ENCODE measurements around the gene ITPKC.

Gene ITPKC

DNA sequence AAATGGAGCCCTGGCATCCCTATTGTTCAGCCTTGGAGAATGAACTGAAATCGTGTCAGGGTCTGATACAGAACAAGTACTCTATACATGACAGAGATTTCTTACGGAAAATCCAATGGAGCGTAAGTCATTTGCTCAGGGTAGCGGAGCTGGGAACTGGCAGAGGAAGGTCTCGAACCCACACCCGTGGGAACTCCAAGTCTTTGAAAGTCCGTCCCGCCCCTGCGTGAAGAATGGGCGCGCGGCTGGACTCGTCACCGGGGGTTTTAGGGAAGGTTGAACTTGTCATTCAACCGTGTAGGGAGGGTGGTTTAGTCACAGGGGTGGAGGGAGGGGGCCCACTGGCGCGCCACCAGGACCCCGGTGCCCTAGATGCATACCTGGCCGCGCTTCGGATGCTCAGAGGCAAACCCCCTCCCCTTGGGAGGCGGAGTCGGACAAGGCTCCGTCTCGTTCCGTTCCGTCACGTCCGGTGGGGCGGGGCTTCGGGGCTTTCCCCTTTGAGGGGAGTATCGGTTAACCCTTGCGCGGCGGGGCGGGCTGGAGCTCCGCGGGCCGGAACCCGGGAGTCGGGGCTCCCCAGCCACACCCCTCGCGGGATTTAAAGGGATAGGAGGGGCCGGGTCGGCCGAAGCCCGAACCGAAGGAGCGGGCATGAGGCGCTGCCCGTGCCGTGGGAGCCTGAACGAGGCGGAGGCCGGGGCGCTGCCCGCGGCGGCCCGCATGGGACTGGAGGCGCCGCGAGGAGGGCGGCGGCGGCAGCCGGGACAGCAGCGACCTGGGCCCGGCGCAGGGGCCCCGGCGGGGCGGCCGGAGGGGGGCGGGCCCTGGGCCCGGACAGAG is at the start of gene ITPKC, which contains the start of gene COQ8B:
Gene ITPKC (plus strand): TSS at position 631 of the 843 bp plus-strand sequence. CDS start 24 bp downstream, at position 655.
Gene COQ8B (minus strand): TSS at position 405 of the 843 bp plus-strand sequence. CDS start 2,254 bp downstream, outside the sequence.
- peak; percentile 98 for DNase-seq

DNA sequence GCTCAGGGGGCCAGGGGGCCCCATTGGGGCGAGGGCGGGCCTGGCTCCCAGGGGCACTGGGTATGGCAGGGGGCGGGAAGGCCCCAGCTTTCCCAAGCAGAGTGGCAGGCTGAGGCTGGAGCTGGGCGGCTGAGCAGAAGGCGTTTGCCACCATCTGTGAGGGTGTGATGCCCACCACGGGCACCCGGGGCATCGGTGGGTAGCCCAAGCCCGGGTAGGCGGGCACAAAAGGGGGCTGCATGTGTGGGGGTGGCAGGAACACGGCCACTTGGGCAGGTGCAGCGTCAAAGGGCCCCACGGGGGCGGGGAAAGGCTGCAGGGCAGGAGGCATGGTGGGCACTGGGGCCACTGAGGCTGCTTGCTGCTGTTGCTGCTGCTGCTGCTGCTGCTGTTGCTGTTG is 49.3 kb upstream of the ITPKC start:
- no peak for DNase-seq

DNA sequence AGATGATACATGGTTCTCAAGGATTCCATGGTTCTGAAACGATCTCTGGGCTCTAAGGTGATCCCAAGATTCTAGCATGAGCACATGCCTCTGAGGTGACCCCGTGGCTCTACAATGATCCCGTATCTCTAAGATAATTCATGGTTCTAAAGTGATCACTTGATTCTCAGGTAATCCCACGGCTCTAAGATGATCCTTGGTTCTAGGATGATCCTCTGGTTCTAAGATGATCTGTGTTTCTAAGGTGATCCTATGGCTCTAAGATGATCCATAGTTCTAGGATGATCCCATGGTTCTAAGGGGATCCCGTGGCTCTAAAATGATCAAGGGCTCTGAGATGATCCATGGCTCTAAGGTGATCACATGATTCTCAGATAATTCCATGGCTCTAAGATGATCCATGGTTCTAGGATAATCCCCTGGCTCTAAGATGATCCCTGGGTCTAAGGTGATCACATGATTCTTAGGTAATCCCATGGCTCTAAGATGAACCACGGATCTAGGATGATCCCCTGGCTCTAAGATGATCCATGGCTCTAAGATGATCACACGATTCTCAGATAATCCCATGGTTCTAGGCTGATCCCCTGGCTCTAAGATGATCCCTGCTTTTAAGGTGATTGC is 47.8 kb upstream of the ITPKC start:
- no peak for DNase-seq

DNA sequence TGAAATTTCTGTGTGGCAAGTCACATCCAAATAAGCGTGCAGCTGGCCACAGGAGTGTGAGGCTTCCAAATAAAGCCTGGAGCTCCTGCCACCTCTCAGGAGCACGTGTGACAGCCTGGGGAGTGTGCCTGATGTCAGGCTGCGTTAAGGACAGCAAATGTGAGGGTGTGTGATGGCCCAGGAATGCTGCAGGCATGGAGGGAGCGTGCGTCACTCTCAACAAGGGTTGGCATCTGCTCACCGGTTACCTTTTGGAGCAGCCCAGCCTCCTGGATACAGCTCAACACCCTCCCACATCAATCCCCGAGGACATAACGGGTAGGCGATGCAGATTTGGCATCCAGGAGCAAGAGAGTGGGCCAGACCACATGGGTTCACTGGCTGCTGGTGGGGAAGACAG is 45.5 kb upstream of the ITPKC start:
- no peak for DNase-seq

DNA sequence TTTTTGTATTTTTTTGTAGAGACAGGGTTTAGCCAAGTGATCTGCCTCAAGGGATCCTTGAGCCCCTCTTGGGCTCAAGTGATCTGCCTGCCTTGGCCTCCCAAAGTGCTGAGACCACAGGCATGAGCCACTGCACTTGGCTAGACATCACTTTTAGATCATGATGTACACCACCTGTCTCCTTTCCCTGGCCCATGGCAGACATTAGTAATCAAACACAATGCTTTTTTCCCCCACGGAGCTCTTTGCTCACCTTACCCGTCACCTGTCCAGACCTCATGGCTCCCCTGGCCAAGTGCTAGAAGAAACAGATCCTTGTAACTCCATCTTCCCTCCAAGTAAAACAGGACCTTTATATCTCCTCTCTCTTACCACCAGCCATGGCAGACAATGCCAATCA is 44.9 kb upstream of the ITPKC start:
- no peak for DNase-seq

DNA sequence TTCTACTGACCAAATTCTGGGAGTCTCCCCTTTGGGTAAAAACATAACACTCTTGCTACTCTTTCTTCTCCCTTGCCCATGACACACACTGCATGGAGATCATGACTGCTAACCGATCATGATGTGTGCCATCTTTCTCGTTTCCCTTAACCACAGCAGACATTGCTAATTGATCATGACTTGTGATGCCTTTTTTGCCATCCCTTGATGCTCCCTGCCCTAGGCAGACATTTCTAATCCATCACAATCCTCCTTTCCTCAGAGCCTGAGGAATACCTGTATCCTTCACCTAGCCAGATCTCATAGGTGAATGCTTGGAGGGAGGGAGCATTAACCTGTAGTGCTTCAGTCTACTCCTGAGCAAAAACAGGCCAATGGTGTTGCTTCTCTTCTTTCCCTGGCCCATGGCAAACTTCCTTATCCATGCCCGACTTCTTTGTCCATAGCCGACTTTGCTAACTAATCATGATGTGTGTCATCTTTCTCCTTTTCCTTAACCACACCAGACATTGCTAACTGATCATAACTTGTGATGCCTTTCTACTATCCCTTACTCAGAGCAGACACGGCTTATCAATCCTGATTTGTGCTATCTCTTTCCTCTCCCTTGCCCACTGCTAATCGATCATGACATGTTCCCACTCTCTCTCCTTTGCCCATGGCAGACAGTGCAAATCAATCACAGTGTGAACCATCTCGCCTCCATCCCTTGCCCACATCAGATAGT is 44.2 kb upstream of the ITPKC start:
- no peak for DNase-seq

DNA sequence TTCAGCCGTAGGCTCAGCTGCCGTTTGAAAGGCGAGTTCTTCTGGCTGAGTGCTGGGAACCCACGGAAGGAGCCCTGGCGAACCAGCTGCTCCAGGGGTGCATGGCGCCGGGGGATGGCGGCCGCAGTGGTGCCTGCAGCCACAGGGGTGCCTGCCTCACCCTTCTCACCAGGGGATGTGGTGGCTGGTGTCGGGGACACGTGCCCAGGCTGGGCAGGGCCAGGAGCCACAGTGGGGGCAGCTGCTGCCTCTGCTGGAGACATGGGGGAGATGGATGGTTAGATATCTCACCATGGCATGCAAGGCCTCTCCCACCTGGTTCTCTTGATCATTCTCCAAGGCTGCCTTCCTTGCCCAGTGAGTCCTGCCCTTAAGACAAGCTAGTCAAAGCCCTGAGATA is 43.5 kb upstream of the ITPKC start:
- no peak for DNase-seq

DNA sequence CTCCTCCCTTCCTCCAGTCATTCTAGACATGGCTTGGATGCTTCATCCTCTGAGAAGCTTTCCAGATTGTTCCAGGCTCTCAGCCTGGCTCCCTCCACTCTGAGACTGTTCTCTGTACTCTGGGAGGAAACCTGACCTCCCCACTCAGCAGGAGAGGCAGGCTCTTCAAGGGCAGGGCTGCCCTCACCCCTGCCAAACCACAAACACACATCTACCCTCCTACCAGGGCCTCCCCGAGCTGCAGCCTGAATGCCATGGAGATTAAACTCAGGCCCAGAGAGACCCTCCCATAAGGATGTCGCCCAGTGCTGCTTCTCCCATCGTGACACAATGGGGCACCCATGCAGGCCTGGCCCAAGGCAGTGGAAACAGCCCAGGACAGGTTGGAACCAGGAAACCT is 42.6 kb upstream of the ITPKC start:
- DNase-seq = no peak

DNA sequence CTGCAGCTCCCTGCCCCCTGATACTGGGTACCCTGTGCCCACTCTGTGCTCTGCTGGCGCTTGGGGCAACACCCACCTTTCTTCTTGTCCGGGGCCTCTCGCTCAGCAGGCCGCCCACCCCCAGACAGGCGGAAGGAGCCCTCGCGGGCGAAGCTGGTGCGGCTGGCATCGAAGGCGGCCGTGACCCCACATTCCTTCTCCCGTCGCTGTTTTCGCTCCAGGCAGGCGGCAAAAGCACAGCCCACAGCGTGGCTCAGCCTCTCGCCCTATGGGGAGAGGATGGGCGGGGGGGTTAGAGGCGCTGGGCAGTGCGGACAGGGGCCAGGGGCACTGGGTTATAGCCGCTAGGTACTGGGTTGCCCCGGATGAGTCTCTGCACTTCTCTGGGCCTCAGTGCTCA is 39.8 kb upstream of the ITPKC start:
- DNase-seq = no peak

DNA sequence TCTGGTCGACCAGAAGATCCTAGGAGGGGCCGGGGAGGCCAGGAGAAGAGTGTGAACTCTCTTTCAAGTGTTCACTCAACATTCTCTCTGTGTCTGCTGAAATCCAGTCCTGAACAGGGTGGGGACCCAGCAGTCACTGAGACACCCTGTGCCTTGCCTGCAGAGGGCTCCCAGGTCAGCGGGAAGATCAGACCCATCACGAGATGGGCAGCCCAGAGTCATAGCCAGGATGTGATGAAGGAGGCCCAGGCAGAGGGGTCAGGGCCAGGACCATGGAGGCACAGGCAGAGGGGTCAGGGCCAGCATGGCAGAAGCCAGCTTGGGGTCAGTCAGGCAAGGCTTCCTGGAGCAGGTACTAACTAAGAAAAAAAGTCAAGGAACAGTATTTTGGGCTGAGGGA is 35.9 kb upstream of the ITPKC start:
- DNase-seq = no peak

DNA sequence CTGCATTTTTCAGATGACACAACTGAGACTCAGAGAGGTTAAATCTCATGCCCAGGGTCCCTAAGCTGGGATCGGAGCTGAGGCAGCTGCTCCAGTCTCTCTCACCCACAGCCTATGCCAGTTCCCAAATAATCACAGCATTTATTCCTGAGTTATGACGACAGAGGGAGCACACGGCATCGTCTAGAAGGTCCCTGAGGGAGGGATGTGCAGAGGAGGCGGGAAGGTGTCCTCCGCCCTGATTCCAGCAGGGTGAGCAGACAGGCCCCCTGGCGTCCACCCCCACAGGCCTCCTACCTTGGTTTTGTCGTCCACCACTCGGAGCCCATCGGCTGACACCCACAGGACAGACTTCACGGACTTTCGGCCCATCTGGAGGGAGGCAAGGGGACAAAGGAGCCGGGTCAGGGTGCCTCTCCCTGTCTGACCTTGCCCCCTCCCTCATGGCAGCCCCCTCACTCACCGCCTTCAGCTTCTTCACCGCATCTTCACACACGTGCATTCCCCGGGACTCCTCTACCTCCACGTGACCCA is 34.4 kb upstream of the ITPKC start:
- no peak for DNase-seq

DNA sequence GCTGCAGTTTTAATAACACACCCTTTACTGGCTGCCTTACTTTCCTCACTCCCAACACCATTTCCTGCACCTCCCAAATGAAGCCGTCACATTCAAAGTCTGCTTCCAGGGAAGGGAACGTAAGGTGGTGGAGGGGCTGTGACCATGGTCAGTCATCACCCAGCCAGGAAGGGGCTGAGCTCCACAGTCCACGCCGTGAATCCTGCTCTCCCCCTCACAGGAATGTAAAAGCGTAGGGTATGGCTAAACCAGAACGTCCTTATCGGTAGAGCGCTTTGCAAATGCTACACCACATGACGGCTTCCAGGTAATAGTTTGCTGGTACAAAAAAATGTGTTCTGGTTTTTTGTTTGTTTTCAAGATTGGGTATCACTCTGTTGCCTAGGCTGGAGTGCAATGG is 33.5 kb upstream of the ITPKC start:
- no peak for DNase-seq

DNA sequence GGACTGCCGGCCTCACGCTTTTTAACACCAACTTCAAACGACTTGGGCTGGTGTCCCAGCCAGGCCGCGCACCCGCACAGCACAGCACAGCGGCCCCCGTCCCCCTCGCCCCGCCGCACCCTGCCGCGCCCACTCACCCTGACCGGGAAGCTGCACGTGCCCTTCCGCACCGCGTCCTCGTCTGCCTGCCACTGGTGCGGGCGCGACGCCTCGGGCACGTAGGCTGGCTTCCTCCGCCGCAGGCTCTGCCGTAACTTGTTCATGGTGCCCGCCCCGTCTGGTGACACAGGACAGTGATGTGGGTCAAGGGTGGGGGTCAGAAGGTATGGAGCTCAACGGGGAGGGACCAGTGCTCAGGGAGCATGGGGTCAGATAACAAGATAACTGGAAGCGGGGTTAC is 32.6 kb upstream of the ITPKC start:
- DNase-seq = no peak

DNA sequence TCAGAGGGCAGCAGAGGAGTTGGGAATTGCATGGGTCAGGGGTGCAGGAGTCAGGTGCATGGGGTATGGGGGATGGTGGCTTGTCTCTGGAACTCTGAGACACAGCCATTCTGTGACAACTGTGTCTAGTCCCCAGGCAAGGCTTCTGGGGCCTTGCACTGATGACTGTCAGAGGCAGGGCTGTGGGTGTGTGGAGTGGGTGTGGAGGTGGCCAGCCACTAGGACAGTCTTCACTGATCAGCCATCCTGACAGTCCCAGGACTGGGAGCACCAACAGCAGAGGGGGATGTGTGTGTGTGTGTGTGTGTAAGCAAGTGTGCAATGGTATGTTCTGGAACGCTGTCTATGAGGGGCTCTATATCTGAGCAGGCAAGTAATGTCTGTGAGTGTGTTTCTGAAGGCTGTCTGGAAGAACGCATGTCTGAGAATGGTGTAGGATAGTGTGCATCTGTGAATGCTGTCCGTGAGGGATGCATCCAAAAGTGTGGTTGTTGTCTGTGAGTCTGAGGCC is 31.8 kb upstream of the ITPKC start:
- DNase-seq = no peak

DNA sequence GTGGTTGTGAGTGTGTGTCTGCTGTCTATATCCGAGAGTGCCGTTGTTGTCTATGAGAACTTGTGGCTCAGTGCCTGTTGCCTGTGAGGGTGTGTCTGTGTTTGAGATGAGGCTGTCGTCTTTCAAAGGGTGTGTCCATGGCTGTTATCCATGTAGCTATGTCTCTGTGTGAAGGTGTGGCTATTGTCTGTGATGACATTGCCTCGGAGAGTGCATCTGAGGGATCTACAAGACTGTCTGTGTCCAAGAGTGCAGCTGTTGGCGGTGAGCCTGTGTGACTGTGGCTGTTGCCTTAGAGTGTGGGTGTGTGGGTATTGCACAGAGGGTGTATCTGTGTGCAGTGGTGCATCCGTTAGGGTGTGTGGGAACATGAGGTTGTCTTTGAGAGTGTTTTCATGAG is 31.3 kb upstream of the ITPKC start:
- DNase-seq = no peak

DNA sequence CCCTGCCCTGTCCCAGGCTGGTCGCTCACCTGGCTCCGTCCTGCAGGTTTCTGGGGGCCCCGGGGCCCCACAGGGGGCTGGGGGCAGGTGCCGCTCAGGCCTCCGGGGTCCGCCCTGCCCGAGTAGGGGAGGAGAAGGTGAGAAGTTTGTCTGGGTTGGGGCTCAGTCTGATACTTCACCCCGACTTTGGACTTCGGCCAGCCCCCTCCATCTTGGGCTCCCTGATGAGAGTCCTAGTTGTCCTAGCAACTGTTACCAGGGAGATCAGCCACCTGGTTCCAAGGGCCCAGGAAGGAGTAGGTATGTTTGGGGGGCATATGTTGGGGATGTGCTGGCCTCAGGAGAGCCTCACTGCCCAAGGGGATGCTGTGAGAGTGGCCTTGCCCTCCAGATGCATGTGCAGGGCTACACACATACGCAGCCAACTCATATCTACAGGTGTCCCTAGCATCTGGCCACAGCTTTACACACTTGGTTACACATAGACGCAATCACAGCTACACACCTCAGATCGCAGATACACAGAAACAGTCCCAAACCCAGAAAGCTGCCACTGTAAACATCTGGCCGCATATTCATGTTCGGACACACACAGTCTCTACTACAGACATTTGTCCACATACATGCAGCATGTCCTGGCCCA is 29.9 kb upstream of the ITPKC start:
- no peak for DNase-seq

DNA sequence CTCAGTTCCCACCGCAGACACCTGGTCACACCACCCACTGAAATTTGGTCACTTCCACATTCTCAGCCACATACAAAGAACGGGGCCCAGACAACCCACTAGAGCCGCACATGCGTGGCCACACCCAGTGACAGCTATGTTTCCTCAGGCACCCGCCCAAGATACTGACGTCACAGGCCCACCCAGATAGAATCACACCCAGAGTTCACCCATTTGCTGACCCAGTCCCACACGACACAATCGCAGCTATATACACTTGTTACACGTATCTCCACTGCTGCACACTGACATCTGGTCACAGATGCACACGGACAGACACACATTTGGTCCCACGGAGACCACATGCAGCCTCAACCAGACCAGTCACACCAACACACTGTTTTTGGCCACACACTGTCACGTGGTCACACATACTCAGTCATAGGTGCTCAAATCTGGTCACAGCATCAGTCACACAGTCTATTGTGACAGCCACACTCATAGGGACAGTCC is 29.3 kb upstream of the ITPKC start:
- peak; percentile 57 for DNase-seq

DNA sequence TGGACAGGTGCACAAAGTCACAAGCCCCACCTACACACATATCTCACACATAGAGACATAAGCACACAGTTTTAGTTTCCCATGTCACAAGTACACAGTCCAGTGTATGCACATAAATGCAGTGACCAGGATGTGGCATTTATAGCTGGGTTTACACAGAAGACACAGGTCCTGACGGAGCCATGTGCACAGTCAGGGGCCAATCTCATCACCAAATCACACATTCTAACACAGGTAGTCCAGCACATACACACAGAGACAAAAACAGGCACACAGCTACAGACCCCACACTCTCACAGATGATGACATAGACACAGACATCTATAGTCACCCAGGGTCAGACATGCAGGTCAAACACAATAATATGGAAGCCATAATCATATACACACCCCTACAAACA is 28.6 kb upstream of the ITPKC start:
- no peak for DNase-seq

DNA sequence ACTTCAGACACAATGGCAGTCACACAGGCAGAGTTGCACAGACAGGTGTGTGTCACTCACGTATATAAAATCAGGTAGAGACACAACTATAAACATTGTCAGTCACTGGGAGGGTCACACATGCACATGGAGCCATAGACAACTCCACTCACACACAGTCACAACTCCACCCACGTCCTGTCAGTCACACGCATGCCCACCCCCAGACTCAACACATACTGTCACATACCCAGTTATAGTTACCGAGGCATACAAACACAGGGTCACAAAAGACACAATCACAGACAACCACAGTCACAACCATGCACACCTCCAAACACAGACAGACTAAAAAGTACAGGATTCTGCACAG is 27.9 kb upstream of the ITPKC start:
- no peak for DNase-seq

DNA sequence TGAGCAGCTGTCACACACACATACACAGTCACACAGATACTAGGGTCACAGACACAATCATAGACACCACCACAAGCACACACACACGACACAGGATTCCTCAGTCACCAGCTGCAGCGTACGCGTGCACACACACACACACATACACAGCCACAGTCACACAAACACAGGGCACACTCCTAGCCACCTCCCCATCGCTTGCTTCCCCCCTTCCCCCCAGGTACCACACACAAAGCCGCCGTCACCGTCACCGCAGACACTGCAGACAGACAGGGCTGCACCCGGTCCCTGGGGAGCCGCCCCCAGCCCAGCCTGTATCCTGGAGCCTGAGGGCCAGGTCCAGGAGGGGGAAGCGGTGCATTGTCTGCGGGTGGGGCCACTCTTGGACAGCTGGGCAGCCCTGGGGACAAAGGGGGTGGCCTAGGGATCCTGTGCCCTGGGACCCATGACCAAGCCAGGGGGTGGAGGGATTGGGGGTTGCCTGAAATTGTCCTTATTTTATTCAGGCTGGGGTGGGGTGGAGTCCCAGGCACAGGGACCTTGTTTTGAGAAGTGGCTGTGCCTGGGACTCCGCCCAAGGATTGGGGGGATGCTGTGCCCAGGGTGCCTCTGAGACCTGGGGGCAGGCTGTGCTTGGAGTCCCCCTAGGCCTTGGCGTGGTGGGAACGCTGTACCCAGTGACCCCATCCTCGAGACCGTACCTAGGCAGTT is 27.4 kb upstream of the ITPKC start:
- peak; percentile 20 for DNase-seq

DNA sequence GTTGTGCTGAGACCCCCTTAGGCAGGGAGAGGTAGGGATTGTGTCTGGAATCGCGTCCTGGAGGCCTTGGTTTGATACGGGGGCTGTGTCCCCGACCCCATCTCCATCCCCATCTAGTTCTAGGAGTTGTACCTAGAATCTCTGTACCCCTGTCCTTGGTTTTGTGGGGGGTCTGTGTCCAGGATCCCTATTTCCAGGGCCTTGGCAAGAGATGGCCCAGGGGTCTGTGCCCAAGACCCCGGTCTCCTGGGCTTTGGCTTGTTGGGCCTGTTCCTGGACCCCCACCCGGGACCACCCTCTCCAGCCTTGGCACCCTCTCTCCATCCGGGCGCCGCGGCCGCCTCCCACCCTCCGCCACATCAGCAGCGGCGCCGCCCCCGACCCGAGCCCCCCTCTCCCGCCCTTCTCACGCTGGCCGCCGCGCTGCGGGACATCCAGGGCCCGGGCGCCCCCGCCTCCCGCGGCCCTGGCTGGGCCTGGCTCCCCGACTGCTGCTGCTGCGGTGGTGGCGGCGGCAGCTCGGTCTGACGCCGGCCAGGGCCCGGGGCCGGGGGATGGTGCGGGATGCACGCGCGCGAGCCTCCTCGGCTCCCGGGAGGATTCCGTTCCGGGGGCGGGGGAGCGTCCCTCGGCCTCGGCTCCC is 26.7 kb upstream of the ITPKC start, which contains the start of gene NUMBL:
Gene NUMBL (minus strand): TSS at position 602 of the 643 bp plus-strand sequence. CDS start 168 bp downstream, at position 434.
- DNase-seq = no peak
